ENCODE results near the gene RXYLT1.

DNA sequence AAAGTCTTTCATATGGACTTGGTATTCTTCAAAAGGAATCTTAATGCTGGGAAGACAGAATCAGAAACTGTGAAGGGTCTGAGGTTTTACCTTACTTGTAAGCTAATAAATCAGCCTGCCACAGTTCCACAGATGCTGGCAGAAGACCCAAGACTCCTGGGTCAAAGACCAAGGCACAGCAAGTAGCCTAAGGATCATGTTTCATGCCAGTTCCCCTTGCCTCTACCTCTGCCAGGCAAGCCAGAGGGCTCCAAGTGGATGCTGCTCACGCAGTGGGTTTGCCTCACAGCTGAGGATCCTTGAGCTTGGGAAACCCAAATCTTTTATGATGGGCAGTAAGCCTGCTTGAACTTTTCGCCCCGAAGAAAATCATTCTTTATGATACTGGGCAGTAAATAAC lies 15.2 kb upstream of the RXYLT1 start:
- TF ChIP-seq, protein P1, sequence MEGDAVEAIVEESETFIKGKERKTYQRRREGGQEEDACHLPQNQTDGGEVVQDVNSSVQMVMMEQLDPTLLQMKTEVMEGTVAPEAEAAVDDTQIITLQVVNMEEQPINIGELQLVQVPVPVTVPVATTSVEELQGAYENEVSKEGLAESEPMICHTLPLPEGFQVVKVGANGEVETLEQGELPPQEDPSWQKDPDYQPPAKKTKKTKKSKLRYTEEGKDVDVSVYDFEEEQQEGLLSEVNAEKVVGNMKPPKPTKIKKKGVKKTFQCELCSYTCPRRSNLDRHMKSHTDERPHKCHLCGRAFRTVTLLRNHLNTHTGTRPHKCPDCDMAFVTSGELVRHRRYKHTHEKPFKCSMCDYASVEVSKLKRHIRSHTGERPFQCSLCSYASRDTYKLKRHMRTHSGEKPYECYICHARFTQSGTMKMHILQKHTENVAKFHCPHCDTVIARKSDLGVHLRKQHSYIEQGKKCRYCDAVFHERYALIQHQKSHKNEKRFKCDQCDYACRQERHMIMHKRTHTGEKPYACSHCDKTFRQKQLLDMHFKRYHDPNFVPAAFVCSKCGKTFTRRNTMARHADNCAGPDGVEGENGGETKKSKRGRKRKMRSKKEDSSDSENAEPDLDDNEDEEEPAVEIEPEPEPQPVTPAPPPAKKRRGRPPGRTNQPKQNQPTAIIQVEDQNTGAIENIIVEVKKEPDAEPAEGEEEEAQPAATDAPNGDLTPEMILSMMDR (IDR thresholded peaks at IDR 0.05) = no peak
- TF ChIP-seq EZH2 (IDR thresholded peaks at IDR 0.05) = no peak

Measured in neural progenitor cell (in vitro differentiated cells).